Osteocyte (in vitro differentiated cells): ENCODE data around the gene FOXC1. TPM values are rescaled to one million over a fixed set of nuclear protein-coding genes. Genes with fewer than 3 reads are reported as not detected.

Source experiments
- DNase-seq: peaks from one replicate; pipeline ENCODE4 v3.0.0; 2021; ENCODE audit warnings: mixed read lengths; ENCODE audit not compliant: unreplicated experiment; ENCODE audit errors: extremely low spot score
- H3K27ac Mint-ChIP-seq: one replicate; pipeline ENCODE4 v1.8.0; 2021; ENCODE audit warnings: mild to moderate bottlenecking, mixed read lengths; ENCODE audit not compliant: unreplicated experiment
- H3K27me3 Mint-ChIP-seq: one replicate; pipeline ENCODE4 v1.8.0; 2021; ENCODE audit warnings: mixed read lengths; ENCODE audit not compliant: unreplicated experiment
- H3K36me3 Mint-ChIP-seq: one replicate; pipeline ENCODE4 v1.8.0; 2021; ENCODE audit warnings: mixed read lengths; ENCODE audit not compliant: unreplicated experiment
- H3K4me1 Mint-ChIP-seq: one replicate; pipeline ENCODE4 v1.8.0; 2021; ENCODE audit warnings: mixed read lengths; ENCODE audit not compliant: unreplicated experiment
- H3K4me3 Mint-ChIP-seq: one replicate; pipeline ENCODE4 v1.8.0; 2021; ENCODE audit warnings: mild to moderate bottlenecking, moderate library complexity, mixed read lengths; ENCODE audit not compliant: unreplicated experiment
- H3K9me3 Mint-ChIP-seq: one replicate; pipeline ENCODE4 v1.8.0; 2021; ENCODE audit warnings: mixed read lengths; ENCODE audit not compliant: unreplicated experiment
- total RNA-seq: library from RNA; stranded (reverse); gene quantifications from 2 replicates; pipeline ENCODE4 v1.2.1, GENCODE V29; 2021
- TF ChIP-seq, protein P1 (sequence below): fragments of 200-600 bp; sonication (generic); IDR thresholded peaks from 2 replicates; pipeline ENCODE4 v1.5.0; 2021; ENCODE audit warnings: antibody characterized with exemption, mild to moderate bottlenecking, moderate library complexity

FOXC1 gene
- total RNA-seq, 1 donor from 2014 or later: 106 TPM

- TF ChIP-seq, protein P1, sequence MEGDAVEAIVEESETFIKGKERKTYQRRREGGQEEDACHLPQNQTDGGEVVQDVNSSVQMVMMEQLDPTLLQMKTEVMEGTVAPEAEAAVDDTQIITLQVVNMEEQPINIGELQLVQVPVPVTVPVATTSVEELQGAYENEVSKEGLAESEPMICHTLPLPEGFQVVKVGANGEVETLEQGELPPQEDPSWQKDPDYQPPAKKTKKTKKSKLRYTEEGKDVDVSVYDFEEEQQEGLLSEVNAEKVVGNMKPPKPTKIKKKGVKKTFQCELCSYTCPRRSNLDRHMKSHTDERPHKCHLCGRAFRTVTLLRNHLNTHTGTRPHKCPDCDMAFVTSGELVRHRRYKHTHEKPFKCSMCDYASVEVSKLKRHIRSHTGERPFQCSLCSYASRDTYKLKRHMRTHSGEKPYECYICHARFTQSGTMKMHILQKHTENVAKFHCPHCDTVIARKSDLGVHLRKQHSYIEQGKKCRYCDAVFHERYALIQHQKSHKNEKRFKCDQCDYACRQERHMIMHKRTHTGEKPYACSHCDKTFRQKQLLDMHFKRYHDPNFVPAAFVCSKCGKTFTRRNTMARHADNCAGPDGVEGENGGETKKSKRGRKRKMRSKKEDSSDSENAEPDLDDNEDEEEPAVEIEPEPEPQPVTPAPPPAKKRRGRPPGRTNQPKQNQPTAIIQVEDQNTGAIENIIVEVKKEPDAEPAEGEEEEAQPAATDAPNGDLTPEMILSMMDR: peak; percentile 97
- Mint-ChIP-seq H3K9me3 (no peaks in the 10 kb centered on the region), H3K27me3 (peaks cover 6% of the 10 kb centered on the region), H3K36me3 (no peaks in the 10 kb centered on the region), H3K4me1 (peaks cover 17% of the 10 kb centered on the region), H3K4me3 (peak overlapping the region; percentile 43), H3K27ac (no peak overlapping the region)
- no peak for DNase-seq
These were observed 13.4 kb upstream of the FOXC1 start for GRCh38 chr6:1596088-1596852.

- Mint-ChIP-seq H3K9me3 (no peaks in the 10 kb centered on the region), H3K4me3 (no peak overlapping the region), H3K4me1 (peaks cover 17% of the 10 kb centered on the region), H3K27ac (no peak overlapping the region), H3K27me3 (peaks cover 4% of the 10 kb centered on the region), H3K36me3 (no peaks in the 10 kb centered on the region)
- no peak for DNase-seq
- TF ChIP-seq, protein P1: no peak
These were observed 12.5 kb upstream of the FOXC1 start for GRCh38 chr6:1597121-1597744.

- TF ChIP-seq, protein P1: no peak
- H3K9me3 Mint-ChIP-seq: no peaks in the 10 kb centered on the region
- no peak overlapping the region for H3K27ac Mint-ChIP-seq
- H3K27me3 Mint-ChIP-seq: peaks cover 4% of the 10 kb centered on the region
- peaks cover 17% of the 10 kb centered on the region for H3K4me1 Mint-ChIP-seq
- no peak for DNase-seq
- H3K36me3 Mint-ChIP-seq: no peaks in the 10 kb centered on the region
- no peak overlapping the region for H3K4me3 Mint-ChIP-seq
These were observed 11.8 kb upstream of the FOXC1 start for GRCh38 chr6:1597924-1598323.

- Mint-ChIP-seq H3K27ac (no peak overlapping the region), H3K27me3 (peaks cover 4% of the 10 kb centered on the region), H3K4me1 (peaks cover 17% of the 10 kb centered on the region), H3K36me3 (no peaks in the 10 kb centered on the region), H3K4me3 (no peak overlapping the region), H3K9me3 (no peaks in the 10 kb centered on the region)
- no peak for DNase-seq
- TF ChIP-seq, protein P1: no peak
These were observed 11.3 kb upstream of the FOXC1 start for GRCh38 chr6:1598433-1598832.

DNA sequence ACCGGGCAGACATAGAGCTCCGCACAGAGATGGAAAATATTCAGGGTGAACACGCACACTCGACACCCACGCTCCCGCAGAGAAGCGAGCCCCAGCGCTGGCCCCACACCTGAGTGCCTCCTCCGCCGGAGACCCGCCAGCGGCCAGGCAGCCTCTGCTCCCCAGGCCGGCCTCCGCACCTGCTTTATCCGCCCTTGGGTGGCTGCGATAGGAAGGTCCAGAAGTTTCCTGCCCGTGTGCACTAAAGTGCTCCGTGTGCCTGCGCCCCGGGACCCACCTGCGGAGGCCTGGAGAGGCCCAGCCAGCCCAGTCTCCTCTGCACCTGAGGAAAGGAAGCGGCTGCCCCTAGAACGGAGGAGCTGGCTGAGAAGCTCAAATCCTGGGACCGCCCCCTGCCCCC, 10.8 kb upstream of the FOXC1 start:
- Mint-ChIP-seq H3K4me3 (no peak overlapping the region), H3K36me3 (no peaks in the 10 kb centered on the region), H3K27ac (no peak overlapping the region), H3K4me1 (peaks cover 17% of the 10 kb centered on the region), H3K9me3 (no peaks in the 10 kb centered on the region), H3K27me3 (peaks cover 2% of the 10 kb centered on the region)
- TF ChIP-seq, protein P1: no peak
- DNase-seq: no peak
